HS-5 (cell line): ENCODE results near the gene CRYAA.
"Not testable (repeated sequence)": the region's sequence is repeated elsewhere in the genome, so short reads cannot be mapped to it uniquely, and the experiment has no call there.

Experiments used
- DNase-seq: peaks from one replicate; pipeline ENCODE4 v3.0.0-alpha.2; 2012; ENCODE audit warnings: low read depth

The CRYAA gene, protein sequence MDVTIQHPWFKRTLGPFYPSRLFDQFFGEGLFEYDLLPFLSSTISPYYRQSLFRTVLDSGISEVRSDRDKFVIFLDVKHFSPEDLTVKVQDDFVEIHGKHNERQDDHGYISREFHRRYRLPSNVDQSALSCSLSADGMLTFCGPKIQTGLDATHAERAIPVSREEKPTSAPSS

DNA sequence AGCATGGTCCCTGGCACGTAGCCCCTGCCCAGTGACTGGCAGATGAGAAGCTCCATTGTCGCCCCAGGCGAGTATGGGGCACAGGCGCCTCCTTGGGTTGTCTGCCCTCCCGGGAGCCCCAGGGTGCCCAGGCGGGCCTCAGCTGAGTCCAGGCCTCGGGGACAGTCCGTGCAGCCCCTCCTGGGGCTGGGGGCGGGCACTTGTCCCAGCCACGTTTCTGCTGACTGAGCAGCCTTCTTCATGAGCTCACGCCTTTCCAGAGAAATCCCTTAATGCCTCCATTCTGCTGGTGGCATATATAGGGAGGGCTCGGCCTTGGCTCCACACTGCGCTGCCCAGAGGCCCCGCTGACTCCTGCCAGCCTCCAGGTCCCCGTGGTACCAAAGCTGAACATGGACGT, at the start of gene CRYAA:
Gene CRYAA (plus strand): TSS at position 301 of the 400 bp plus-strand sequence. CDS start 92 bp downstream, at position 393.
- DNase-seq = not testable (repeated sequence)

DNA sequence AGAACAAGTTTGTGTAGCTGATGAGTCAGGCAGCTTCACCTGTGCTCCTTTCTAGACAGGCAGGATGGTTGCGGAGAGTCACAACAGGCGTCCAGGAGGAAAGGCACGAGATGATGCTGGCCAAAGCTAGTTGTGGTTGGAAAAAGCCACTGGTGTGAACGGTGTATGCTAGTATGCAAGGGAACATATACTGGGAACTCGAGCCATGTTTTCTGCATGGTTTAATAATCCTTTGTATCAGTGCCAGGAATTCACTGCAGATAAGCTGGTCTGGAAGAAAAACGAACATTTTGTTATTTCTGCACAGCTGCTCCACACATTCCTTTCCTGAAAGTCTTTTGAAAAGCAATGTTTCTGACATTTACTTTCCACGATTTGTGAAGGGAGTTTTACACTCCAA, 38.7 kb upstream of the CRYAA start:
- not testable (repeated sequence) for DNase-seq

DNA sequence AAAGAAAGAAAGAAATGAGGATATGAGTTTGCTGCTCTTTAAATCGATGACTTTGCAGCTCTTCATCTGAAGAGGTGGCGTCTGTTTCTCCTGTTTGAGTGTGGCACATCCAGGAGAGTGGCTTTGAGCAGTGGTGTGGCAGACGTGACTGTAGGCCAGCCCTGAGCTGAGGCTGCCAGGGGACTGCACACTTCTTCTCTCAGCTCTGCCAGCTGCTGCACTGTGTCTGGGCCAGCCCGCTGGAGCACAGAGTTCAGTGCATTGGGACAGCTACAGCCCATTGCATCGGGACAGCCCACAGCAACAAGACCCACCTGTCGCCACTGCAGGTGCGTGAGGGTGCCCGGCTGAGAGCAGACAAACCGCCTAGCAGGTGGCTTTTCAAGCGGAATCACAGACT, 34.3 kb upstream of the CRYAA start:
- DNase-seq = not testable (repeated sequence)

DNA sequence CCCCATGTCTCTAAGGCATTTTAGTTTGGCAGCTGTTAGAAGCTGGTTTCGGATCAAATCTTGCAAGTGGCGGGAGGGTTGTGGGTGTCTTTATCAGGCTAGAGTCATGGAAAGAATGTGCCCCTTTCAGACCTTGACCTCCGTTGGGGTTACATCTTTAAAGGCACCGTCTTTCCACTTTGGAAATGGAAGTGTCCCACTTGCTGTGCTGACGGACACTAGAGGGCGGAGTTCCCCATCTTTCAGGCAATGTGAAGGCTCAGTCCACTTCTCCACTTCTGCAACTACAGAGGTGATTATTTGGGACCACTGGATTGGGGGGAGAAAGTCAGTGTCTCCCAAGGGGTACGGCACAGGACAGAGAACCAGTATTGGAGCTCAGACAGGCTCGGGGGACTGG, 29.9 kb upstream of the CRYAA start:
- not testable (repeated sequence) for DNase-seq

DNA sequence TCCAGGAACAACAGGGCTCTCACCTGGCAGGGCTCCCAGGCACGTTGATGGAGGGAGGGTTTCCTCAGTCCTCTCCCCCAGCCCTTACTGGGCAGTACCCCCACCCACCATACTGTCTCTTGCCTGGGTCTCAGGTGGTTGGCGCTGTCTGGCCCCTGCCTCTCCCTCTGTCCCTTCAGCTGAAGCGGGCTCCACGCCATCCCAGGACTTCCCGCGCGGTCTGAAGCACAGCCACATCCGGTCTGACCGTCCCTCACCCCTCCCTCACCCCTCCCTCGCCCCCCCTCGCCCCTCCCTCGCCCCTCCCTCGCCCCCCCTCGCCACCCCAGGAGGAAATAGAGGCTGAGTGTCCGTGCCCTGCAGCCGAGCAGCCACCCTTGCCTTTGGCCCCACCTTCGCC, 27.4 kb upstream of the CRYAA start:
- DNase-seq = not testable (repeated sequence)

DNA sequence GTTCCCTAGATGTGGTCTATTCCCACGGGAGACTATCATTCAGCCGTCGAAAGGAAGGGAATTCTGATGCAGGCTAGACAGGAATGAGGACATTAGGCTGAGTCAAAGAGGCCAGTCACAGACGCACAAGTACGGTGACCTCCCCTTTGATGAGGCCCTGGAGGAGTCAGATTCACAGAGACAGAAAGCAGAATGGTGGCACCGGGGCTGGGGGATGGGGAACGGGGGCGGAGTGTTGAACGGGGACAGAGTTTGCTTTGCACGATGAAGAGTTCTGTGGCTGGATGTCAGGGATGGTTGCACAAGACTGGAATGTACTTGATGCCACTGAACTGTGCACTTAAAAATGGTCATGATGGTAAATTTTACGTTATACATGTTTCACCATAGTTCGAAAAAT, 22.2 kb upstream of the CRYAA start:
- not testable (repeated sequence) for DNase-seq

DNA sequence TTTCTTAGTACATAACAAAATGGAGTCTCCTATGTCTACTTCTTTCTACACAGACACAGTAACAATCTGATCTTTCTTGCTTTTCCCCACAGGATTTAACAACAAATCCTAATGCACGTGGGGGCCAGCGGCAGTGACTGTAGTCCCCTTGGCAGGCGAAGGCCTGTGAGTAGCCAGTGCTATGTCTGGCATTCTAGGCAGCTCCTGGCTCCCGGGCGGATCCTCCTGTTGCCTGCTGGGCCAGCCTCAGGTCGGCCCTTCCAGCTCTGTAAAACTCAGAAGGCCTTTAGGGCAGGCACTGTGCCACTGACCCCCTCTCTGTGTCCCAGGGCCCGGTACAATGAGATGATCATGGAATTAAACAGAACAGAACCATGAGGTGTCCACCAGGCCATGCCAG, 20.8 kb upstream of the CRYAA start:
- DNase-seq = not testable (repeated sequence)

DNA sequence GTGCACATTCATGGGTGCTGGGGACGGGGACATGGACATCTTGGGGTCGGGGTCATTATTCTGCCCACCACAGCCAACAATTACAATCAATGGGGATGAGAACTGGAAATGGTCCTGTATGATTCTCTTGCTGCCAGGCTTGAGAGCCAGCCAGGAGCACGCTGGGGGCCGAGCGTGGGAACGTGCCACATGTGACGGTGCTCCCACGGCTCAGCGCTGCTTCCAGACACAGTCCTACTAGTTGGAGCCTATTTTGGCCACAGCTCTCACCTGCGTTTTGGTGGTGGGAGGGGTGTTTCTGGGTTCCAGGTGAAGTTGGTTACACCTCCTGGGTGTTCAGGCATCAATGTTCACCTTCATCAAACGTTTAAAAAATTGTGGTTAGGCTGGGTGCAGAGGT, 19.5 kb upstream of the CRYAA start:
- not testable (repeated sequence) for DNase-seq

DNA sequence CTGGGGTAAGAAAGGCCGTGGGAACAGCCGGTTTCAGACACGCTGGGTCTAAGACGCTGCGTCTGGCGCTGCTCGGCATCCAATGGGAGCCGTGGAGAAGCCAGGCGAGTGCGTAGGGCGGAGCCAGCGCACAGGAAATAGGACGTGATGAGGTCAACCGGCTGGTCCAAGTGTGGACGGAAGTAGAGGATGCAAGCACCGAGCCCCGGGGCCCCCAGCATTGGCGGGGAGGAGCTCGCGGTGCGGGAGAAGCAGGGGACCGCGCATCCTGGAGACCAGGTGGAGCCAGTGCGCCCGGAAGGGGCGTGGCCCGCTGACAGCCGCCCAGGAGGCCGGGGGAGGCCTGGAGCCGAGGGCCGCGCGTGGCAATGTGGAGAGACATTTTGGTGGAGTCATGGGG, 15.2 kb upstream of the CRYAA start:
- not testable (repeated sequence) for DNase-seq

DNA sequence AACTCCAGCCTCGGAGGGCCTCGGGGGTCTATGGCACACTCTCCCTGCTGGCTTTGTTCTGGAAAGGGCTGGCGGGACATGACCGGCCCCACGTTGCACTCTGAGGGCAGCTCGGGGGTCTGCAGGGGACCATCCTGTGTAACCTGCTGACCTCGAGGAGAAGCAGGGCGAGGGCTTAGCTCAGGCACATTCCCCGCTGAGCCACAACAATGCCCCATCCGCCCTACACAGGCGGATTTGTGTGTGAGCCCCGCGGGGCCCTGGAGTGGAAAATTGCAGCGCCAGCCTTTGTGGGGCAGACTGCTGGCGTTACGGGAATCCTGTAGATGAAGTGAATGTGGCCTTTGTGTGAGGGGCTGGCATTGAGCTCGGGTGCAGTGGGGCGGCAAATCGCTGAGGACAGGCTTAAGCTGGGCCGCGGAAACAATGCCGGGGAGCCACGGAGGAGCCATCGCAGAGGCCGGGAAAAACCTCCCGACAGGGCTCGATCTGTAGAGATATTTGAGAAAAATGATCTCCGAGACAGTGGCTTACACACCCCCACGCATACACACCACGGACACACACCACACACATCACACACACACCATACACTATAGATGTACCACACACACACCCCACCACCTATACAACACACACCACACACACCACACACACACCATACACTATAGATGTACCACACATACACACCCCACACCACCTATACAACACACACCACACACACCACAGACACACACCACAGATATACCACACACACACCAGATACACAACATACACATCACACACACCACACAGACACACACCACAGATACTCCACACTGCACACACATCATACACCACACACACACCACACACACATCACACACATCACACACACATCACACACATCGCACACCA, 9.3 kb upstream of the CRYAA start:
- DNase-seq = not testable (repeated sequence)

DNA sequence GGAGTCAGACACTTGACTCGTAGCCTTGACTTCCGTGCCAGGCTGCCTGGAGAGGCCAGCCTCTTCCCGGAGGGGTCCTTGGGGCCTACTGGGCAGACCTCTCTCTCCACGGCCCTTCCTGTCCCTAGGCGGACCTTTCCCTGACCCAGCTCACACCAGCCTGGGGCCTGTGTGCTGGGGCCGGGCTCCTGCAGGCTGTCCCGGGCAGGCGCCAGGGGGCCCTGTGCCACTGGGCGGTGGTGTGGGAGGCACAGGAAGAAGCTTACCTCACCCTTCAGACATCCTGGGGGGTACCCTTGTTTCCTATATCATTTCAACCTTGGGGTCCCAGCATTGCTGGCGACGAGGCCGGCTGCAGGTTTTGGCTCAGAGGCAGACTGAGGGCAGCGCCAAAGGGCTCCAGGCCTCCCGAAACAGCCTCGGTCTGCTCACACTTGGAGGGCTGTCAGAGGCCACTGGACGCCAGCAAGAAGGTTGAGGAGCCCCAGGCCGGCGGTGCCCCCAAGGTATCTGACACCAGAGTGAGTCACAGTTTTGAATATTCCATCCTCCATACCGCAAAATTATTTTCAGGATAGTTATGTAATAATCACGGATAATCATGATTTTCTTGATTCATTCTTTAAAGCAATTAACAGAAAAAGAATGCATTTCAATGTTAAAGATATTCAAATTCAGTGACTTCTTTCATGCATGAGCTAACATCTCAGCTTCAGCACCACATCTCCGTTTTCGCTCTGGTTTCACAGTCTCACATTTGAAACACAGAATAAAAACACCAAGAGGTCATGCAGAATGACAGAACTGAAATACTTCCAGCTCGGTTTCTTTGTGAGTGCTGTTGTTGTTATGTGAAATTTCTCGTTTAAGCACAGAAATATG, 6.7 kb upstream of the CRYAA start:
- DNase-seq = not testable (repeated sequence)

DNA sequence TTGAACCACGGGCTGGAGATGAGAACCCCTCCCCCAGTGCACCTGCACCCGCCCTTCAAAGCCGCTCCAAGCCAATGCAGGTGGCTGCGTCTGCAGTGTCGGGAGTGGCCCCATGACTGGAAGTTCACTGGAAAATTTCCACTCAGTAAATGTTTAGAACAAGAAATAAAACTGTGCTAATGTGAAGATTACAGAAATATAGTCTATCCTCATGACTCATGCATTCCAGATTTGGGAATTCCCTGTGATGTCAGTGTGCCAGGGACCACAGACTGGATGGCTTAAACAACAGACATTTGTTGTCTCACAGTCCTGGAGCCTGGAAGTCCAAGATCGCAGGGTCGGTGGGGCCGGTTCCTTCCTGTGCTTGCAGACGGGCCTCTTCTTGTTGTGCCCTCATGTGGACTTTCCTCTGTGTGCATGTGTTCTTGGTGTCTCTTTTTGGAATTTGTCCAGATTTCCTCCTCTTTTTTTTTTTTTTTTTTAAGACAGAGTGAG, 6.1 kb upstream of the CRYAA start:
- not testable (repeated sequence) for DNase-seq

DNA sequence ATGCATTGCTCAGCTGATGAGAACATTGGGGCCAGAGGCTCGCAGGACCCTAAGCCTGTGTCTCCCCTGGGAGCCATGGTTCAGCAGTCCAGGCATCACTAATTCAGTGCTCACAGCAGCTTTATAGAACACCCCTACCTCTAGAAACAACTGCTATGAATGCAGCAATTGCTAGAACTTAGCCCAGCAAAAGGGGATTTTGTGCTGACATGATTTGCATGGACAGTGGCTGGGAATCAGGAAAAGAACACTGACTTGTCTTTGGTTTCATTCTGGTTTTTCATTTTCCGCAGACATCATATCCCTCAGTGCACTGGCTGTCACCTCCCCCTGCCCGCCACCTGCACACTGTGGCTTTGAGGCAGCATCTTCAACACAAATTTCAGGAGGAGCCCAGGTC, 4.0 kb upstream of the CRYAA start:
- DNase-seq = not testable (repeated sequence)

DNA sequence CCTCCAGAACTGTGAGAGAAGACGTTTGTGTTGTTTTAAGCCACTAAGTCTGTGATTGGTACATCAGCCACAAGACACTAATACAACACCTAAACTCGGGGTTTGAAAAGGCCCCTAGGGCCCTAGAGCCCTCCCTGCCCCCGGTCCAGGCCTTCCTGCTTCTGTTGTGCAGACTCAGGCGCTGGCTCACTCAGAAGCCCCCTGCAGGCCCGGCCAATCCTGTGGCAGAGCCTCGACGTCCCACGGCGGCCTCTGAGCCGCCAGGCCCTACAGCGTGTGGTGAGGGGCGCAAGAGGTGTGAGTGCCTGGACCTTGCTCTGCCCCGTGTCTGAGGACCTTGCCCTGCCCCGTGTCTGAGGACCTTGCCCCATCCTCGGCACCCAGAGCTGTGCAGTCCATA, 3.1 kb upstream of the CRYAA start:
- not testable (repeated sequence) for DNase-seq

DNA sequence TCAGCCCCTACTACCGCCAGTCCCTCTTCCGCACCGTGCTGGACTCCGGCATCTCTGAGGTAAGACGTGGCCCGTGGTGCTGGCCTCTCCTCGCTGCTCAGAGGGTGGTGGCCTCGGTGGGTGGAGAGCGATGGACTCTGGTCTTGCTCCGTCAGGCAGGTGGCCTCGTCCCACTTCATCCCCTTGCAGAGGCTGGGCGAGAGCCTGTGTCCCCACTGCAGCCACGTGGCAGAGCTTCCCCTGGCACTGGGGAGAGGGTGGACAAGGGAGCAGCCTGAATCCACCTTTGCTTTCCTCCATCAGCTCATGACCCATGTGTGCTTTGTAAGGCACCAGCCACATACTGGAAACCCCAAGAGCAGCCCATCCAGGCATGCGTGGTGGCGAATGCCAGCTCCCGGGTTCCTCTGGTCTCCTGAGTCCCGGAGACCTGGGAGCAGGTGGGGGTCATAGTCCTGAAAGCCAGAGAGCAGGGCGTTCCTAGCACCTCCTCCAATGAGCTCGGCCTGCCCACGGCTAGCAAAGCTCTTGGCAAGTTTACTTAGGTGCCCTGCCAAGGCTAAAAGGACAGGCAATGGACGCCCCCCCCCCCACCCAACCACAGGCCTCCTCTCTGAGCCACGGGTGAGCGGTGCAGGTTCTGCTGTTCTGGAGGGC, 550 bp downstream of the CRYAA start:
- DNase-seq = not testable (repeated sequence)

DNA sequence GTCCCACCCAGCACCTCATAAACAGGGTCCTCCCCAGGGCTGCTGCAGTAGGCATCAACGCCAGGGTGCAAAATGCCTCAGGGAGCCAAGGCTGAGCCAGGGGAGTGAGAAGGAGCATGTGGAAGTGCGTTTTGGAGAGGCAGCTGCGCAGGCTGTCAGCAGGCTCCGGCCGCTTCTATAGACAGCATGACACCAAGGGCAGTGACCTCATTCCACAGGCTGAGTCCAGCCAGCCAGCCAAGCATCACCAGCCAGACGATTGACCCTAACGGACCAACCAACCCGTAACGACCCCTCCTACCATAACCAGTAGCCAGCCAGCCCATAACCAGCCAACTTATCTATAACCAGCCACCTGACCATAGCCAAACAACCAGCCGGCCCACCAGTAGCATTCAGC, 1.1 kb downstream of the CRYAA start:
- DNase-seq = not testable (repeated sequence)

DNA sequence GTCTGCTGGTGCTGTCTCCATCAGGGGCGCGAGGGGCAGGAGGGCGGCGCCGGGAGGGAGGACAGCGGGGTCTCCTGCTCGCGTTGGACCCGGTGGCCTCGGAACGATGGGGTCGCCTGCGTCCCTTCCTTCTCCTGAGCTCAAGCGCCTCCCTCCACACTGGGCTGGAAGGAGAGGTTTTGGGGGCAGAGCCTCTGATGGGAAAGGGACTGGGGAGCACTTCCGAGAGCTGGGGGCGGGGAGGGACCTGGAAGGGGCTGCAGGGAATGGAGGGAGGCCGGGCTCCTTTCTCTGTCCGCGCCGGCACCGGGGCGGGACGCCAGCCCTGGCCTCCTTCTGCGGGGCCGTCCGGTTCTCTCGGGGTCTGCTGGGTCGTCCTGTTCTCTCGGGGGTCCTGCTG, 4.0 kb downstream of the CRYAA start:
- not testable (repeated sequence) for DNase-seq

DNA sequence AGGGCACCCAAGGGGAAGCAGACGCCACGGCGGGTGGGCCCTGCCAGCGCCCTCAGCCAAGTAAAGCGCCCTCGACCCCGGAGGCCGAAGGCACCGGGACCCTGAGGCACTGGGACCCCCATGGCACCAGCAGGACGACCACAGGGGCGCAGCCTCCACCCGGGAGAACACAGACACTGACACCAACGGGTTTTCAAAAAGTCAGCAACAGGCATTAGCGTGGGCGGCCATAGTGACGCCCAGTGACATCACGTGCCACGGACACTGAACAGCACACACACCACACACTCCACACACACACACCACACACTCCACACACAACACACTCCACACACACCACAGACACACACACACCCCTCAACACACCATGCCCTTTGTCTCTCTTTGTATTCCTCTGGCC, 4.6 kb downstream of the CRYAA start:
- not testable (repeated sequence) for DNase-seq

DNA sequence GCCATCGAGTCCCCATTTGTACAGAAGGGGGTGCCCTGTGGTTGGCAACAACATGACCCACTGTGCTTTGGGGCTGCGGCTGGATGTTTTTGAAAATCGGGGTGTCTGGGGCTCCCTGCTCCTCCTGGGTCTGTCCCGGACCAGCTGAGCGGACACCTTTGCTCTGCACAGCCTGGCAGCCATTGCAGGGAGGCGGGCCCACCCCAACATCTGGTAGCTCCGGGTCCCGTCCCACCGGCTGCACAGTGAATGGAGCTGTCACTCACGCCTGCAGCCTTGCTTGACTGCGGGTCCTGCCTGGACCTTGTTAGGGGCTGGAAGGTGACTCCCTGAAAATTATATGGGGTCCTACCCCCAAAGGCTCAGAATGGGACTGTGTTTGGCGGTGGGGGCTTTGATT, 5.1 kb downstream of the CRYAA start:
- not testable (repeated sequence) for DNase-seq

DNA sequence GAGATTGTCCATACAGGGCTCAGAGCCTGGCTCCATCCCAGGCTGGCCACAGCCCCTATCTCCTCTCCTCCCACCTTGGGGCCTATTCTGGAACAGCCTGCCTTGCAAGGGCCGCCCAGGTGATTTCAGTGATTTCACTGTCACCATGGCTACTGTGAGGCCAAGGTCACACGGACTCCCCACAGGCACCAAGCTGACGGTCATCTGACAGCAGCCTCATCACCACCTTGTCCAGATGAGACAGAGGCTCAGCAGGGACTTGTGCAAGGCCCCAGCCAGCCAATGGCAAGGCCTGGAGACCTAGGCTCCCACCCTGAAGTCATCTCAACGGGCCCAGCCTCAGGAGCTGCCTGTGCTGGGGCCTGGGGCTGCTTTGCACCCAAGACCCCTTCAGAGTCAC, 6.2 kb downstream of the CRYAA start:
- DNase-seq = not testable (repeated sequence)

DNA sequence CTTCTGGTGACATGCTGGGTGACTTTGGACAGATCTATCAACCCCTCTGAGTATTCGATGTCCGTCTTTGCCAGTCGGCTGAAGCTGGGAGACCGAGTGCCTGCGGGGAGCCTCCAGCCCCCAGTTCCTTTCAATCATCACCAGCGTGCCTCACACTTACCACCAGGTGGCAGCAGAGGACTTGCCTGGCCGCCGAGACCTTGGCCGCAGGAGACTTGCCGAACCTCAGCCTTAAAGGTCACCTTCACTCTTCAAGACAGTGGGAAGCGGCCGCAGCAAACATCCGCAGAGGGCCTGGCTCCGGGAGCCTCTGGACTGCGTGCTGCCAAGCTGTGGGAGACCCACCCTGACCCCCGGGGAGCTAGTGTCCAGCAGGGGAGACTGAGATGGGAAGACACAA, 7.8 kb downstream of the CRYAA start:
- DNase-seq = not testable (repeated sequence)
